ENCODE results near the gene BCL11B. TPM values are rescaled to one million over a fixed set of nuclear protein-coding genes. Genes with fewer than 3 reads are reported as not detected.

Gene BCL11B
- total RNA-seq, 1 donor from 2014 or later, result 1.0 TPM

DNA sequence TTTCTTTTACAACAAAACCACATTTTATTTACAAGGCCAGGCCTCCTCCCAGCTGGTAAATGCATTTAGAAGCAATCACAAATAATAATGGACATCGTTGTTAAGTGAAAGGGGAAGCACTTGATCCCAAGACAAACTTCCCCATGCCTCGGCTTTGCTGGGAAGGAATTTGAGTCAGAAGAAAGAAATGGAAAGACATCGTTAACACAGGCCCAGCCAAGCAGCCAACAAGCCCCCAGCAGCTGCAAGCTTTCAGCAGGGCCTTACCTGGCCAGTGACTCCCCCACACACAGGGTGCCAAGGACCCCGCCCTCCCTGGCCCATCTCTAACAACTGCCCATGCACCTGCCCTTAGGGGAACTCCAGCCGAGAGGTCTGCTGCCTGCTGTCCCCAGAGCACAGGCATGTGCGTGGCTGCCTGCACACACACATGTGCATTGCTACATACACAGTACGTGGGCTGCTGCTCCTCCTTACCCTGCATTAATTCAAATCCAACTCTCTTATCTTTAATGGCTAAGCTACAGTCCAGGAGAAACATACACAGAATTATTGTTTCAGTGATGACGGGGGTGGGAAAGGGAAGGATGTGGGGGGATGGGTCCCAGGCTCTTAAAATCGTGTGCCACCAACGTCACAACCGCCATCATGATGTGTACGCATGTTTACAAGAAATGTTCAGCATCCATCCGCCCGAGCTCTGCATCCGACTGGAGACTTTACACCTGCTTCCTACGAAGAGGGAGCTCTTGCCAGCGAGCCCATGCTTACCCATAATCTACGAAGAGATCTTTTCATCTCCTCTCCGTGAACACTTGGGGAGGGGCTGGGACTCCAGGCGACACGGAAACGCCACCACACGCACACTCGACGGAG, 9.8 kb downstream of the BCL11B start:
- no peaks in the 10 kb centered on the region for H3K36me3 Mint-ChIP-seq (ENCODE audit: low read depth, unreplicated experiment)
- no peak overlapping the region for H3K4me3 Mint-ChIP-seq (ENCODE audit: unreplicated experiment)
- DNase-seq (ENCODE audit: low spot score), result no peak
- no peak for TF ChIP-seq CTCF (IDR thresholded peaks at IDR 0.05; ENCODE audit: unreplicated experiment)
- H3K9me3 Mint-ChIP-seq (ENCODE audit: unreplicated experiment), result no peaks in the 10 kb centered on the region
- no peak overlapping the region for H3K27ac Mint-ChIP-seq (ENCODE audit: unreplicated experiment)
- peaks cover 13% of the 10 kb centered on the region for H3K4me1 Mint-ChIP-seq (ENCODE audit: unreplicated experiment)
- peaks cover 3% of the 10 kb centered on the region for H3K27me3 Mint-ChIP-seq (ENCODE audit: unreplicated experiment)

GRCh38 chr14:99260587-99261551, 11.1 kb downstream of the BCL11B start:
- Mint-ChIP-seq H3K27ac (ENCODE audit: unreplicated experiment) (no peak overlapping the region), H3K36me3 (ENCODE audit: low read depth, unreplicated experiment) (no peaks in the 10 kb centered on the region)

DNA sequence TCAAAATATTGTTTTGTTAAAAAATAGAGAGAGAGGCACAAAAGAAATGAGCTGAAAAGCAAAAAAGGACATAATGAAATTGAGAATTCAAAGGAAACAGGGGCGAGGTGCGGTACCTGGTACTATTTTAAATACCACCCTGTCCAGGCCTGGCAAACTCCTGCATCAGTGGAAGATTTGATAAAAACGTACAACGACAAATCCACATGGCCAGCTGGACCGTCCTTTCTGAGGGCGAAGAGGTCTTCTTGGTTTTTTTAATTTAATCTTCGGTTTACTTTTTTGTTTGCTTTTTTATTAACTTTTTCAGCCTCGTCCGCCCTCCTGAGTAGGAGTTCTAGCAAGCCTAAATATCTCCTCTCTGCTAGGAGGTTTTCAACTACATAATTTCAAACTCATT, 11.9 kb downstream of the BCL11B start:
- H3K27me3 Mint-ChIP-seq (ENCODE audit: unreplicated experiment), result peaks cover 3% of the 10 kb centered on the region
- no peak overlapping the region for H3K4me3 Mint-ChIP-seq (ENCODE audit: unreplicated experiment)
- no peak for TF ChIP-seq CTCF (IDR thresholded peaks at IDR 0.05; ENCODE audit: unreplicated experiment)
- no peaks in the 10 kb centered on the region for H3K36me3 Mint-ChIP-seq (ENCODE audit: low read depth, unreplicated experiment)
- DNase-seq (ENCODE audit: low spot score), result no peak
- no peak overlapping the region for H3K27ac Mint-ChIP-seq (ENCODE audit: unreplicated experiment)
- peaks cover 13% of the 10 kb centered on the region for H3K4me1 Mint-ChIP-seq (ENCODE audit: unreplicated experiment)
- no peaks in the 10 kb centered on the region for H3K9me3 Mint-ChIP-seq (ENCODE audit: unreplicated experiment)

More at GRCh38 chr14:99260587-99261551, 11.1 kb downstream of the BCL11B start:
- no peak overlapping the region for H3K4me3 Mint-ChIP-seq (ENCODE audit: unreplicated experiment)
- H3K4me1 Mint-ChIP-seq (ENCODE audit: unreplicated experiment), result peaks cover 13% of the 10 kb centered on the region
- H3K27me3 Mint-ChIP-seq (ENCODE audit: unreplicated experiment), result peaks cover 3% of the 10 kb centered on the region
- no peaks in the 10 kb centered on the region for H3K9me3 Mint-ChIP-seq (ENCODE audit: unreplicated experiment)
- no peak for DNase-seq (ENCODE audit: low spot score)
- TF ChIP-seq CTCF (IDR thresholded peaks at IDR 0.05; ENCODE audit: unreplicated experiment), result no peak

- no peak overlapping the region for H3K4me3 Mint-ChIP-seq (ENCODE audit: unreplicated experiment)
- H3K4me1 Mint-ChIP-seq (ENCODE audit: unreplicated experiment), result peaks cover 13% of the 10 kb centered on the region
- DNase-seq (ENCODE audit: low spot score), result no peak
- H3K27me3 Mint-ChIP-seq (ENCODE audit: unreplicated experiment), result peaks cover 3% of the 10 kb centered on the region
- TF ChIP-seq CTCF (IDR thresholded peaks at IDR 0.05; ENCODE audit: unreplicated experiment), result no peak
- peak overlapping the region; percentile 14 for H3K27ac Mint-ChIP-seq (ENCODE audit: unreplicated experiment)
- no peaks in the 10 kb centered on the region for H3K9me3 Mint-ChIP-seq (ENCODE audit: unreplicated experiment)
- no peaks in the 10 kb centered on the region for H3K36me3 Mint-ChIP-seq (ENCODE audit: low read depth, unreplicated experiment)
These were observed 12.9 kb downstream of the BCL11B start for GRCh38 chr14:99258876-99259726.

All from endothelial cell (in vitro differentiated cells).